Measurements from ENCODE around the gene KCNRG.

DNA sequence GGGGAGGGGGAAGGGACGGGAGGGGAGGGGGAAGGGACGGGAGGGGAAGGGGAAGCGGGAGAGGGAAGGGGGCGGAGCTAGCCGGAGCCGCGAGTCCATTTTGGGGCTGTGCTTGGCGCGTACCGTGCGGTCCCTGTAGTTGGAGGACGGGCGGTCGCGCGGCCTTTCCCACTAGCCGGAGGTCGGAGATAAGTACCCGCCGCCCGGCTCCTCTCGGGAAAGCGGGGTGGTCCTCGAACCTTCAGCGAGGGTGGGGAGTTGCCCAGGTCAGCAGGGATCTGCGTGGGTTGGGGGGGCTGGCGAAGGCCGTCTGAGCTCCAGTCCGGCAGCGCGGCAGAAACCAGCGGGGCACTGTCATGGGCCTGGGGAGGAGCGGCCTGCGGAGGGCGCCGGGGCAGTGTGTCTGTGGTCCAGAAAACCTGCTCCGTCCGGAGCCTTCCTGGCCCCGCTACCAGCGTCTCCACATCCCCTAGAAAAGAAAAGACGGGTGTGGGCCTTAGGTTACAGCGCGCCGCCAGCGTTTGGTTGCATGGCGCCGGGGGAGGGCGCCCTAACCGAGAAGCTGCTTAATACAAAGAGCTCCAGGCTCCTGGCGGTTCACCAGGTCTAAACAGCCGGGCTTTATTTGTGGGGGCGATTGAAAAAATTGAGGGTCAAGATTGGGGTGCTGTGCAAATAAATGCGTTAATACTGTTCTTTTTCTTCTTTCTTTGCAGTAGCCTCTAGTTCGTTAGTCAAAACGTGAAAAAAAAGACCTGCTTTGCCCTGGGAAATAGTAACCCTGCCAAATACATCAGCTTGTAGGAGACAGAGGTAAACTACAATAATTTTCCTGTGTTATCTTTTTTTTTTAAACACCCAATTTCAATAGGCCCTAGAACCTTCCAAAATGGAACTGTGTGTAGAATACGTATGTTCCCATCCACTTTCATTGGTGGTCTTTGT is 18.0 kb upstream of the KCNRG start, which contains the start of gene TRIM13:
- TF ChIP-seq POLR2A (IDR thresholded peaks at IDR 0.05): peak in 1 of 2 donors; percentile 42
- TF ChIP-seq, protein P1, sequence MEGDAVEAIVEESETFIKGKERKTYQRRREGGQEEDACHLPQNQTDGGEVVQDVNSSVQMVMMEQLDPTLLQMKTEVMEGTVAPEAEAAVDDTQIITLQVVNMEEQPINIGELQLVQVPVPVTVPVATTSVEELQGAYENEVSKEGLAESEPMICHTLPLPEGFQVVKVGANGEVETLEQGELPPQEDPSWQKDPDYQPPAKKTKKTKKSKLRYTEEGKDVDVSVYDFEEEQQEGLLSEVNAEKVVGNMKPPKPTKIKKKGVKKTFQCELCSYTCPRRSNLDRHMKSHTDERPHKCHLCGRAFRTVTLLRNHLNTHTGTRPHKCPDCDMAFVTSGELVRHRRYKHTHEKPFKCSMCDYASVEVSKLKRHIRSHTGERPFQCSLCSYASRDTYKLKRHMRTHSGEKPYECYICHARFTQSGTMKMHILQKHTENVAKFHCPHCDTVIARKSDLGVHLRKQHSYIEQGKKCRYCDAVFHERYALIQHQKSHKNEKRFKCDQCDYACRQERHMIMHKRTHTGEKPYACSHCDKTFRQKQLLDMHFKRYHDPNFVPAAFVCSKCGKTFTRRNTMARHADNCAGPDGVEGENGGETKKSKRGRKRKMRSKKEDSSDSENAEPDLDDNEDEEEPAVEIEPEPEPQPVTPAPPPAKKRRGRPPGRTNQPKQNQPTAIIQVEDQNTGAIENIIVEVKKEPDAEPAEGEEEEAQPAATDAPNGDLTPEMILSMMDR (IDR thresholded peaks at IDR 0.05): no peak

Data from lower leg skin (tissue), 3 donors.